ACC112 (cell line): ENCODE data around the gene MRRF.
"Not testable (repeated sequence)": the region's sequence is repeated elsewhere in the genome, so short reads cannot be mapped to it uniquely, and the experiment has no call there.

ENCODE experiments used
- H2AFZ ChIP-seq: fragments of 200-600 bp; sonication (generic); one replicate; pipeline ENCODE4 v1.6.0; 2017; ENCODE audit warnings: antibody characterized with exemption, low read length; ENCODE audit not compliant: unreplicated experiment
- H3K27ac ChIP-seq: fragments of 200-600 bp; sonication (generic); 2 replicates; pipeline ENCODE4 v1.5.1; 2014; ENCODE audit warnings: low read depth, mild to moderate bottlenecking, antibody characterized with exemption, low read length, moderate library complexity
- H3K27me3 ChIP-seq: fragments of 200-600 bp; sonication (generic); 2 replicates; pipeline ENCODE4 v1.6.1; 2014; ENCODE audit warnings: mild to moderate bottlenecking, antibody characterized with exemption, low read length, moderate library complexity, mixed read lengths; ENCODE audit not compliant: insufficient read depth
- H3K36me3 ChIP-seq: fragments of 200-600 bp; sonication (generic); 2 replicates; pipeline ENCODE4 v1.6.1; 2016; ENCODE audit warnings: mild to moderate bottlenecking, antibody characterized with exemption, low read length, moderate library complexity, mixed read lengths; ENCODE audit not compliant: insufficient read depth
- H3K4me1 ChIP-seq: fragments of 200-600 bp; sonication (generic); one replicate; pipeline ENCODE4 v1.6.1; 2016; ENCODE audit warnings: low read length, mixed read lengths; ENCODE audit not compliant: insufficient read depth, unreplicated experiment, control insufficient read depth
- H3K4me3 ChIP-seq: fragments of 200-600 bp; sonication (generic); 2 replicates; pipeline ENCODE4 v1.5.1; 2014; ENCODE audit warnings: mild to moderate bottlenecking, low read depth, low read length
- H3K79me2 ChIP-seq: fragments of 200-600 bp; sonication (generic); one replicate; pipeline ENCODE4 v1.6.0; 2016; ENCODE audit warnings: low read length; ENCODE audit not compliant: control insufficient read depth, unreplicated experiment, insufficient read depth

Gene MRRF

GRCh38 chr9:122355336-122355875, 90.7 kb downstream of the MRRF start:
- Histone ChIP-seq H3K36me3 (no peaks in the 10 kb centered on the region), H3K27me3 (no peaks in the 10 kb centered on the region), H3K79me2 (no peaks in the 10 kb centered on the region), H3K27ac (no peak overlapping the region), H3K4me1 (peaks cover 4% of the 10 kb centered on the region), H3K4me3 (no peak overlapping the region), H2AFZ (no peak overlapping the region)

DNA sequence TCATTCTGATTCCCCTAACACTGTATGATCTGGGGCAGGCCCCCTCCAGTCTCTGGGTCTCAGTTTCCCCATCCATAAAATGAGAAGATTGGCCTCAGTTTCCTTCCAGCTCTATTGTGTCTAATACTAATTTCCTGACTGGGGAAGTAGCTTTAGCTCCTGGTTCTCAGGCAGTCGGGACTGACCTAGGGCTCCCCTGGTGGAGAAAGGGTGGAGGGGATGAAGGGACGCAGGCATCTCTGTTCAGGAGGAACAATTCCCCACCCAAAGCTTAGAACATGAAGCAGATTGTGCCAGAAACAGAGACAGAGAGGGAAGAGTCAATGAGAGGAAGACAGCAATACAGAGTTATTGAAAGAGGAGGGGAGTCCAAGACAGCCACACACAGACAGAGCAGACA, 91.9 kb downstream of the MRRF start:
- peaks cover 14% of the 10 kb centered on the region for H3K4me1 ChIP-seq
- H3K36me3 ChIP-seq: no peaks in the 10 kb centered on the region
- no peak overlapping the region for H3K4me3 ChIP-seq
- no peak overlapping the region for H3K27ac ChIP-seq
- H3K79me2 ChIP-seq: no peaks in the 10 kb centered on the region
- no peaks in the 10 kb centered on the region for H3K27me3 ChIP-seq
- no peak overlapping the region for H2AFZ ChIP-seq

DNA sequence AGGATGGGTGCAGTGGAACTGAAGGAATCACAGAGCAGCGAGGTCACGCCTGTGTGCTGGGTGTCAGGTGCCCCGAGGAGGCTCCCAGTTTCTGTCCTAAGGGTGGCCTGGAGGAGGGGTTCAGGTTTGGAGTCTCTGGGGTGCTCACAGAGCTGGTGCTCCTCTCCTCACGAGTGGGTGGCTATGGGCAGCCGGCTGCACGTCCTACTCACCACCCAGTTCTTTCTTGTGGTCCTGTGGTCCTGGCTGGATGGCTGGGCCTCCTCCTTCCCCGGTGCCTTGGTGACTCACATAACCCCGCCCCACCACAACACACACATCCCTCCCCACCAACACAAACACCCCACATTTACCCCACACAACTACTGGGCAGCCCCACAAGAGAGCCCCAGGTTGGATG, 96.2 kb downstream of the MRRF start:
- Histone ChIP-seq H3K36me3 (no peaks in the 10 kb centered on the region), H3K27me3 (no peaks in the 10 kb centered on the region), H3K4me3 (no peak overlapping the region), H2AFZ (no peak overlapping the region), H3K27ac (no peak overlapping the region), H3K79me2 (no peaks in the 10 kb centered on the region), H3K4me1 (peaks cover 14% of the 10 kb centered on the region)

DNA sequence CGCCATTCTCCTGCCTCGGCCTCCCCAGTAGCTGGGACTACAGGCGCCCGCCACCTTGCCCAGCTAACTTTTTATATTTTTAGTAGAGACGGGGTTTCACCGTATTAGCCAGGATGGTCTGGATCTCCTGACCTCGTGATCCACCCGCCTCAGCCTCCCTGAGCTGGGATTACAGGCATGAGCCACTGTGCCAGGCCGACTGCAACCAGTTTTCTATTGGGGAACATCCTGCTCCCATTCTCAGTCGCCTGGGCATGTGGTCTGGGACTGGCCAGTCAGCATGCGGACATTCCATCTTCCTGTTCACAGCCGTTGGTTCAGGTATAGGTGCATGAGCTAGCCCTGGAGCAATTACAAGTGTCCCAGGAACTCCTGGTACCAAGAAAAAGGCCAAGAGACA, 98.4 kb downstream of the MRRF start:
- H3K36me3 ChIP-seq, H3K27me3 ChIP-seq, H3K4me3 ChIP-seq, H2AFZ ChIP-seq, H3K27ac ChIP-seq, H3K79me2 ChIP-seq: not testable (repeated sequence)
- peaks cover 14% of the 10 kb centered on the region for H3K4me1 ChIP-seq

DNA sequence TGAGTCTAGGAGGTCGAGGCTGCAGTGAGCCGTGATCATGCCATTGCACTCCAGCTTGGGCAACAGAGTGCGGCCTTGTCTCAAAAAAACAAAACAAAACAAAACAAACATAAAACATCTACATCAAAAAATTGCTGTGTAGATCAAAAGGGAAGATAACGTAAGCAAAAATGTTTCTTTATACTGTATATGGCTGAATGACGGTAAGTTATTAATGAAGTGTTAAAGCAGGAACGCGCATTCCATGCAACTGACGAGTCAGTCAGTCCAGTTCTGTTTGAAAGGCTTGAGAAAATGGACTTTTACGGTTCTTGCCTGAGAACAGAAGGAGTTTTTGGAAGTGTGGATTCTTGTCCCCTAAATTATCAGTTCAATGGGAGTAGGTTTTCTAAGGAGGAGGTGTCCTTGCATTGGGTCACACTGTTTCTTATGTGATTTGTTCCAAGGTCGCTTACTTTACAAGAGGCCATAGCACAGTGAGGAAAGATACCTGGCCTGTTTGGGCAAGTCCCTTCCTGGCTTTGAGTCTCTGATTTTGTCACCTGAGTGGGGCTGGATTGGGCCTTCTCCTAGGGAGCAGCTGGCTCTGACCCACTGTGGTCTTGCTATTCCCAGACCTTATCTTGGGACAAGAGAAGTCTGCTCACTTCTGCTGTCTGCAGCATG, 99.6 kb downstream of the MRRF start:
- Histone ChIP-seq H3K27me3 (no peaks in the 10 kb centered on the region), H2AFZ (no peak overlapping the region), H3K4me3 (no peak overlapping the region), H3K4me1 (peaks cover 14% of the 10 kb centered on the region), H3K36me3 (no peaks in the 10 kb centered on the region), H3K79me2 (no peaks in the 10 kb centered on the region), H3K27ac (no peak overlapping the region)

- no peaks in the 10 kb centered on the region for H3K79me2 ChIP-seq
- no peak overlapping the region for H3K27ac ChIP-seq
- peaks cover 14% of the 10 kb centered on the region for H3K4me1 ChIP-seq
- H3K36me3 ChIP-seq: no peaks in the 10 kb centered on the region
- no peaks in the 10 kb centered on the region for H3K27me3 ChIP-seq
- H3K4me3 ChIP-seq: no peak overlapping the region
- H2AFZ ChIP-seq: peak overlapping the region; percentile 1
These were observed 100.1 kb downstream of the MRRF start for GRCh38 chr9:122364783-122365150.

- Histone ChIP-seq H3K36me3 (no peaks in the 10 kb centered on the region), H3K79me2 (peaks cover 2% of the 10 kb centered on the region), H3K4me1 (peaks cover 2% of the 10 kb centered on the region), H2AFZ (no peak overlapping the region), H3K27ac (no peak overlapping the region), H3K27me3 (no peaks in the 10 kb centered on the region), H3K4me3 (no peak overlapping the region)
These were observed 101.5 kb downstream of the MRRF start for GRCh38 chr9:122366074-122366660.

DNA sequence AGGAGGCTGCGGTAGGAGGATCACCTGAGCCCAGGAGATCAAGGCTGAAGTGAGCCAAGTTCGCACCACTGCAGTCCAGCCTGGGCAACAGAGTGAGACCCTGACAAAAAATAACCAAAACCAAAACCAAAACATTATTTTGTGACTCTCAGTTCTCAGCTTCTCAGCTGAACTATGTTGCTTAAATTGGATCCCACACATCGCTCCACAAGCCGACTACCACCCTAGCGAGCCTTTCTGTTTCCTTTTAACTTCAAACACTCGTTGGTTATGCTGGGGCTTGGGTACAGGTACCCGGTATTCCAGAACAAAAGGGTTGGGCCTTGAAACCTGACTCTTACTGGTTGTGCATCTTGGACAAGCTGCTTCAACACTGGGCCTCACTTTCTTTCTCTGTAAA, 102.4 kb downstream of the MRRF start:
- Histone ChIP-seq H3K36me3 (no peaks in the 10 kb centered on the region), H3K4me3 (no peak overlapping the region), H2AFZ (no peak overlapping the region), H3K27ac (no peak overlapping the region), H3K79me2 (peaks cover 11% of the 10 kb centered on the region), H3K27me3 (no peaks in the 10 kb centered on the region), H3K4me1 (peaks cover 6% of the 10 kb centered on the region)

DNA sequence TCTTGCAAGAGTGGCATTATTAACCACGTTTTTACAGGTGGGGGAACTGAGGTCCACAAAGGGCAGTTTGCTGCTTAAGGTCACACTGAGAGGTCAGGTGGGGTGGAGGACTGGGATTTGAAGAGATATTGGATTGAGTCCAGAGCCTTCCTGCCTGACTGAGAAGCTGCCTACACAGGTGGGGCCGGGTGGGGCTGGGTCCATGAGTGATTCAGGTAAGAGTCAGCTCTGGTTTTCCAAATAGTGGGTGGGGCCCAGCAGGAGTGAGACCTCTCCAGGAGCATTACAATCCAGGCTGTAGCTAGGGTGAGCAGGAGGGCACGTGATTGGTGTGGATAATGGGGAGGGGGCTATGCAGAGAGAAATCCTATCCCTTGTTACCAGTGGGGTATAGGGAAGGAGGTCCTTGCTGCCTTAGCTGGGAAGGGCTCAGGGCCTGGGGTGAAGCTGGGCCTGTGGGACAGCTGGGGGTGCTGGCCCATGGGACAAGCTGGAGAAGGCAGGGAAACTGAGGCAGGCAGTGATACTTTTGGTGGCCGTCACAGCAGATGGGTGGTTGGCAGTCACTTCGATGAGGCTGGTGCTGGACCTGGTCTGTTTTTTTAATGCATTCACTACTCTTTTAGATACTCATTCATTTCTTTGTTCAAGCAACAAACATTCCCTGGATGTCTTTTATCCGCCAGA, 103.2 kb downstream of the MRRF start:
- H3K79me2 ChIP-seq: peaks cover 19% of the 10 kb centered on the region
- no peak overlapping the region for H3K27ac ChIP-seq
- no peaks in the 10 kb centered on the region for H3K27me3 ChIP-seq
- no peak overlapping the region for H3K4me3 ChIP-seq
- peaks cover 14% of the 10 kb centered on the region for H3K4me1 ChIP-seq
- H3K36me3 ChIP-seq: no peaks in the 10 kb centered on the region
- no peak overlapping the region for H2AFZ ChIP-seq

DNA sequence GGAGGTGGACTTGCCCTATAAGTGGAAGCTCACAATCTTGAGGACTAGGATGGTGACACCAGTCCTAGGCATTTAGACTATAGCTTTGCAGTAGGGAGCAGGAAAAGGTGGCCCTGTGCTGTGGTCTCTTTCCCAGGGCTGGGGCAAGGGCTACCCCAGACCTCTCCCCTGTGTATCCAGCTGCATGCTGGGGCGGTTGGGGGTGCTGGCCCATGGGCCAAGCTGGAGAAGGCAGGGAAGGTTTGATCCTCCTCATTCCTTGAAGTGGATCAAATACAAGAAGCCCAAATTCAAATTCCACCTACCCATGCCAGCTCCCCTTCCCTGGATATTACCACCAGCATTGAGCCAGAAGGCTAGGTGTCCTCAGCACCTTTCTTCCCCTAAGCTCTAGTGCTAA, 104.0 kb downstream of the MRRF start:
- Histone ChIP-seq H3K27ac (no peak overlapping the region), H3K4me3 (no peak overlapping the region), H3K36me3 (no peaks in the 10 kb centered on the region), H3K27me3 (no peaks in the 10 kb centered on the region), H3K79me2 (peaks cover 19% of the 10 kb centered on the region), H3K4me1 (peaks cover 21% of the 10 kb centered on the region), H2AFZ (no peak overlapping the region)

DNA sequence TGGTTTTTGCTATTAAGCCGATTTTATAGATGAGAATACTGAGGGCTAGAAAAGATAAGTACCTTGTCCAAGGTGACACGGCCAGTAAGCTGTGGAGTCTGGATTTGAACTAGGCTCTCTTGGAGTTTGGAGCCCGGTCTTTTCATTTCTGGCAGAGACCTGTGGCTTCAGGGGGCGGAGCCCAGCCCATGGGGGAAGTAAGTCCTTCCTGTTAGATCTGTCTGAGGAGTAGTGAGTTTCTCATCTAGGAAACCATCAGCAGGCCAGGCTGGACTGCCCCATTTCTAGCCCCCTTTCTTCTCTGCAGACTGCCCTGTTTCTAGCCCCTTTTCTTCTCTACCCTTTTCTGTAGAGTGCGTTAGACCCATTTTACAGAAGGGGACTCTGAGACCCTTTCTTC, 105.6 kb downstream of the MRRF start:
- Histone ChIP-seq H3K27ac (no peak overlapping the region), H3K36me3 (no peaks in the 10 kb centered on the region), H3K79me2 (peaks cover 19% of the 10 kb centered on the region), H3K4me1 (peaks cover 31% of the 10 kb centered on the region), H2AFZ (peak overlapping the region; percentile 77), H3K4me3 (peak overlapping the region; percentile 94), H3K27me3 (no peaks in the 10 kb centered on the region)
